WTC11 (cell line): ENCODE data around the gene FAU. TPM values are rescaled to one million over a fixed set of nuclear protein-coding genes. Genes with fewer than 3 reads are reported as not detected.

ENCODE experiments used
- CBFB ChIP-seq: sonication (generic); formaldehyde crosslinking; IDR thresholded peaks from 2 replicates; pipeline ENCODE4 v1.8.1; 2022; ENCODE audit warnings: mild to moderate bottlenecking, low read depth, missing genetic modification reagents
- ELF4 ChIP-seq: sonication (generic); formaldehyde crosslinking; IDR thresholded peaks from 2 replicates; pipeline ENCODE4 v1.8.1; 2022; ENCODE audit warnings: low read depth, mild to moderate bottlenecking, moderate library complexity, missing genetic modification reagents
- ETV6 ChIP-seq: sonication (generic); formaldehyde crosslinking; IDR thresholded peaks from 2 replicates; pipeline ENCODE4 v1.8.1; 2022; ENCODE audit warnings: mild to moderate bottlenecking, missing genetic modification reagents
- FOXJ3 ChIP-seq: sonication (generic); formaldehyde crosslinking; IDR thresholded peaks from 2 replicates; pipeline ENCODE4 v1.9.0; 2021; ENCODE audit warnings: missing genetic modification reagents, mild to moderate bottlenecking, borderline replicate concordance
- GABPB1 ChIP-seq: sonication (generic); formaldehyde crosslinking; IDR thresholded peaks from 2 replicates; pipeline ENCODE4 v1.8.1; 2023; ENCODE audit warnings: mild to moderate bottlenecking, missing genetic modification reagents
- GRHL2 ChIP-seq: fragments of 250-450 bp; sonication (Bioruptor Pico); IDR thresholded peaks from 2 replicates; pipeline ENCODE4 v1.8.0; 2022; ENCODE audit warnings: mild to moderate bottlenecking, moderate library complexity; ENCODE audit not compliant: insufficient replicate concordance, severe bottlenecking
- MXD4 ChIP-seq: fragments of 250-450 bp; sonication (Bioruptor Pico); IDR thresholded peaks from 2 replicates; pipeline ENCODE4 v1.8.0; 2021; ENCODE audit warnings: mild to moderate bottlenecking, moderate library complexity, borderline replicate concordance
- MYBL2 ChIP-seq: sonication (generic); formaldehyde crosslinking; IDR thresholded peaks from 2 replicates; pipeline ENCODE4 v1.8.1; 2023; ENCODE audit warnings: mild to moderate bottlenecking, moderate library complexity, missing genetic modification reagents
- NFATC4 ChIP-seq: fragments of 250-450 bp; sonication (Bioruptor Pico); IDR thresholded peaks from 2 replicates; pipeline ENCODE4 v1.9.0; 2021; ENCODE audit warnings: mild to moderate bottlenecking
- NR3C1 ChIP-seq: sonication (generic); formaldehyde crosslinking; conservative IDR thresholded peaks from 2 replicates; pipeline ENCODE4 v1.8.1; 2023; ENCODE audit warnings: low read depth, mild to moderate bottlenecking, missing genetic modification reagents
- SP1 ChIP-seq: sonication (generic); formaldehyde crosslinking; conservative IDR thresholded peaks from 2 replicates; pipeline ENCODE4 v1.8.1; 2022; ENCODE audit warnings: missing genetic modification reagents
- TEAD1 ChIP-seq: sonication (generic); formaldehyde crosslinking; IDR thresholded peaks from 2 replicates; pipeline ENCODE4 v1.8.0; 2022; ENCODE audit warnings: mild to moderate bottlenecking, missing genetic modification reagents
- ZBTB21 ChIP-seq: sonication (generic); formaldehyde crosslinking; IDR thresholded peaks from 2 replicates; pipeline ENCODE4 v1.8.1; 2023; ENCODE audit warnings: mild to moderate bottlenecking, missing genetic modification reagents, borderline replicate concordance
- ZNF121 ChIP-seq: sonication (generic); formaldehyde crosslinking; IDR thresholded peaks from 2 replicates; pipeline ENCODE4 v1.8.0; 2023; ENCODE audit warnings: missing genetic modification reagents
- total RNA-seq: library from RNA; stranded (reverse); gene quantifications from 3 replicates; pipeline ENCODE4 v1.2.3, GENCODE V29; 2021
- TF ChIP-seq, protein P1 (sequence below): sonication (generic); formaldehyde crosslinking; IDR thresholded peaks from 2 replicates; pipeline ENCODE4 v1.8.0; 2023; ENCODE audit warnings: missing genetic modification reagents, mild to moderate bottlenecking, borderline replicate concordance
- TF ChIP-seq, protein P2 (sequence below): fragments of 250-450 bp; sonication (Bioruptor Pico); IDR thresholded peaks from 2 replicates; pipeline ENCODE4 v1.9.0; 2021; ENCODE audit warnings: mild to moderate bottlenecking
- TF ChIP-seq, protein P3 (sequence below): sonication (generic); formaldehyde crosslinking; IDR thresholded peaks from 2 replicates; pipeline ENCODE4 v1.8.1; 2023; ENCODE audit warnings: mild to moderate bottlenecking, missing genetic modification reagents, moderate library complexity
- TF ChIP-seq, protein P4 (sequence below): sonication (generic); formaldehyde crosslinking; IDR thresholded peaks from 2 replicates; pipeline ENCODE4 v1.8.1; 2023; ENCODE audit warnings: mild to moderate bottlenecking, missing genetic modification reagents, borderline replicate concordance
- TF ChIP-seq, protein P5 (sequence below): sonication (generic); formaldehyde crosslinking; conservative IDR thresholded peaks from 2 replicates; pipeline ENCODE4 v1.8.1; 2023; ENCODE audit warnings: mild to moderate bottlenecking, low read depth, missing genetic modification reagents, moderate library complexity
- TF ChIP-seq, protein P6 (sequence below): sonication (generic); formaldehyde crosslinking; conservative IDR thresholded peaks from 2 replicates; pipeline ENCODE4 v1.8.1; 2022; ENCODE audit warnings: mild to moderate bottlenecking, missing genetic modification reagents

FAU gene
- total RNA-seq, 1 experiment from 2014 or later, result 991 TPM

DNA sequence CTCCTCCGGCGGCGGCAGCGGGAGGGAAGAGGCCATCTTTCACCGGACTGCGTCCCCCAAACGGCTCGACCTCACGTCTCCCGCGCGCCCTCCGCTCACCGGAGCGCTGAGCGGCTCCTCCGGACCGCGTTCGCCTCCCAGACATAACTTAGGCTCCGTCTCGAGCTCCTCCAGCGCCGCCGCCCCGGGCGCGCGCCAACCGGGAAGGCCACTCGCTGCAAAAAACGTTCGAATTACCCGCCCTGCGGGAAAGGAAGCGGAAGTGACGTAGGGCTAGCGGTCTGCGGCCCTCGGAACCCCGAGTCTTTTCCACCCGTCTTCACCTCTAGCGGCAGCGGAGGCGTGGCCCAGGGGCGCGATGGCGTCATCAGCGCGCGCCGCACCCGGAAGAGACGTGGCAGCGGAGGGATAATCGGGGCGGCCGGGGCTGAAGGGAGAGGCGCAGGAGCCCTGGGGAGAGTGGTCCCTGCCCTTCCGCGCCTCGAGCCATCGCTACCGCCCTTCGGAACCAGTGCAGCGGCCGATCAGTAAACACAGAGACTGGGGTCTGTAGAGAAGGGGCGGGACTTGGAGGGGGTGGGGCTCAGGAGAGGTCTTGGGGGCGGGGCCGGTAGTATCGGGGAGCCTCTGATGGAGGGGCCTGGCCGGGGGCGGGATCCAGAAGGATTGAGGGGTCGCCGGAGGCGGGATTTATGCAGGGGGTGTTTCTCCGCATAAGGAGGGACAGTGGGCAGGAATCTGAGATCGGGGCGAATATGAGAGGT, 37.9 kb downstream of the FAU start, which contains the start of the genes CDCA5 and ZFPL1 (continued):
- TF ChIP-seq SP1, result peak; percentile 100
- no peak for TF ChIP-seq MXD4 (CRISPR knock-in tag)
- no peak for TF ChIP-seq GRHL2 (CRISPR knock-in tag)
- TF ChIP-seq NR3C1, result no peak
- TF ChIP-seq GABPB1 (CRISPR knock-in tag), result peak; percentile 80
- no peak for TF ChIP-seq ZNF121
- TF ChIP-seq, protein P1, sequence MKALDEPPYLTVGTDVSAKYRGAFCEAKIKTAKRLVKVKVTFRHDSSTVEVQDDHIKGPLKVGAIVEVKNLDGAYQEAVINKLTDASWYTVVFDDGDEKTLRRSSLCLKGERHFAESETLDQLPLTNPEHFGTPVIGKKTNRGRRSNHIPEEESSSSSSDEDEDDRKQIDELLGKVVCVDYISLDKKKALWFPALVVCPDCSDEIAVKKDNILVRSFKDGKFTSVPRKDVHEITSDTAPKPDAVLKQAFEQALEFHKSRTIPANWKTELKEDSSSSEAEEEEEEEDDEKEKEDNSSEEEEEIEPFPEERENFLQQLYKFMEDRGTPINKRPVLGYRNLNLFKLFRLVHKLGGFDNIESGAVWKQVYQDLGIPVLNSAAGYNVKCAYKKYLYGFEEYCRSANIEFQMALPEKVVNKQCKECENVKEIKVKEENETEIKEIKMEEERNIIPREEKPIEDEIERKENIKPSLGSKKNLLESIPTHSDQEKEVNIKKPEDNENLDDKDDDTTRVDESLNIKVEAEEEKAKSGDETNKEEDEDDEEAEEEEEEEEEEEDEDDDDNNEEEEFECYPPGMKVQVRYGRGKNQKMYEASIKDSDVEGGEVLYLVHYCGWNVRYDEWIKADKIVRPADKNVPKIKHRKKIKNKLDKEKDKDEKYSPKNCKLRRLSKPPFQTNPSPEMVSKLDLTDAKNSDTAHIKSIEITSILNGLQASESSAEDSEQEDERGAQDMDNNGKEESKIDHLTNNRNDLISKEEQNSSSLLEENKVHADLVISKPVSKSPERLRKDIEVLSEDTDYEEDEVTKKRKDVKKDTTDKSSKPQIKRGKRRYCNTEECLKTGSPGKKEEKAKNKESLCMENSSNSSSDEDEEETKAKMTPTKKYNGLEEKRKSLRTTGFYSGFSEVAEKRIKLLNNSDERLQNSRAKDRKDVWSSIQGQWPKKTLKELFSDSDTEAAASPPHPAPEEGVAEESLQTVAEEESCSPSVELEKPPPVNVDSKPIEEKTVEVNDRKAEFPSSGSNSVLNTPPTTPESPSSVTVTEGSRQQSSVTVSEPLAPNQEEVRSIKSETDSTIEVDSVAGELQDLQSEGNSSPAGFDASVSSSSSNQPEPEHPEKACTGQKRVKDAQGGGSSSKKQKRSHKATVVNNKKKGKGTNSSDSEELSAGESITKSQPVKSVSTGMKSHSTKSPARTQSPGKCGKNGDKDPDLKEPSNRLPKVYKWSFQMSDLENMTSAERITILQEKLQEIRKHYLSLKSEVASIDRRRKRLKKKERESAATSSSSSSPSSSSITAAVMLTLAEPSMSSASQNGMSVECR, result peak; percentile 94
- no peak for TF ChIP-seq FOXJ3
- TF ChIP-seq MYBL2 (CRISPR knock-in tag), result peak; percentile 94
- TF ChIP-seq, protein P2, sequence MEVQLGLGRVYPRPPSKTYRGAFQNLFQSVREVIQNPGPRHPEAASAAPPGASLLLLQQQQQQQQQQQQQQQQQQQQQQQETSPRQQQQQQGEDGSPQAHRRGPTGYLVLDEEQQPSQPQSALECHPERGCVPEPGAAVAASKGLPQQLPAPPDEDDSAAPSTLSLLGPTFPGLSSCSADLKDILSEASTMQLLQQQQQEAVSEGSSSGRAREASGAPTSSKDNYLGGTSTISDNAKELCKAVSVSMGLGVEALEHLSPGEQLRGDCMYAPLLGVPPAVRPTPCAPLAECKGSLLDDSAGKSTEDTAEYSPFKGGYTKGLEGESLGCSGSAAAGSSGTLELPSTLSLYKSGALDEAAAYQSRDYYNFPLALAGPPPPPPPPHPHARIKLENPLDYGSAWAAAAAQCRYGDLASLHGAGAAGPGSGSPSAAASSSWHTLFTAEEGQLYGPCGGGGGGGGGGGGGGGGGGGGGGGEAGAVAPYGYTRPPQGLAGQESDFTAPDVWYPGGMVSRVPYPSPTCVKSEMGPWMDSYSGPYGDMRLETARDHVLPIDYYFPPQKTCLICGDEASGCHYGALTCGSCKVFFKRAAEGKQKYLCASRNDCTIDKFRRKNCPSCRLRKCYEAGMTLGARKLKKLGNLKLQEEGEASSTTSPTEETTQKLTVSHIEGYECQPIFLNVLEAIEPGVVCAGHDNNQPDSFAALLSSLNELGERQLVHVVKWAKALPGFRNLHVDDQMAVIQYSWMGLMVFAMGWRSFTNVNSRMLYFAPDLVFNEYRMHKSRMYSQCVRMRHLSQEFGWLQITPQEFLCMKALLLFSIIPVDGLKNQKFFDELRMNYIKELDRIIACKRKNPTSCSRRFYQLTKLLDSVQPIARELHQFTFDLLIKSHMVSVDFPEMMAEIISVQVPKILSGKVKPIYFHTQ, result no peak
- peak; percentile 80 for TF ChIP-seq ETV6 (CRISPR knock-in tag)
- no peak for TF ChIP-seq ZBTB21
- TF ChIP-seq CBFB (CRISPR knock-in tag), result no peak
- TF ChIP-seq, protein P3, sequence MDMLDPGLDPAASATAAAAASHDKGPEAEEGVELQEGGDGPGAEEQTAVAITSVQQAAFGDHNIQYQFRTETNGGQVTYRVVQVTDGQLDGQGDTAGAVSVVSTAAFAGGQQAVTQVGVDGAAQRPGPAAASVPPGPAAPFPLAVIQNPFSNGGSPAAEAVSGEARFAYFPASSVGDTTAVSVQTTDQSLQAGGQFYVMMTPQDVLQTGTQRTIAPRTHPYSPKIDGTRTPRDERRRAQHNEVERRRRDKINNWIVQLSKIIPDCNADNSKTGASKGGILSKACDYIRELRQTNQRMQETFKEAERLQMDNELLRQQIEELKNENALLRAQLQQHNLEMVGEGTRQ (CRISPR knock-in tag), result 0 out of 2 replicates have a peak, but pooled peaks have one; percentile 27
- TF ChIP-seq, protein P4, sequence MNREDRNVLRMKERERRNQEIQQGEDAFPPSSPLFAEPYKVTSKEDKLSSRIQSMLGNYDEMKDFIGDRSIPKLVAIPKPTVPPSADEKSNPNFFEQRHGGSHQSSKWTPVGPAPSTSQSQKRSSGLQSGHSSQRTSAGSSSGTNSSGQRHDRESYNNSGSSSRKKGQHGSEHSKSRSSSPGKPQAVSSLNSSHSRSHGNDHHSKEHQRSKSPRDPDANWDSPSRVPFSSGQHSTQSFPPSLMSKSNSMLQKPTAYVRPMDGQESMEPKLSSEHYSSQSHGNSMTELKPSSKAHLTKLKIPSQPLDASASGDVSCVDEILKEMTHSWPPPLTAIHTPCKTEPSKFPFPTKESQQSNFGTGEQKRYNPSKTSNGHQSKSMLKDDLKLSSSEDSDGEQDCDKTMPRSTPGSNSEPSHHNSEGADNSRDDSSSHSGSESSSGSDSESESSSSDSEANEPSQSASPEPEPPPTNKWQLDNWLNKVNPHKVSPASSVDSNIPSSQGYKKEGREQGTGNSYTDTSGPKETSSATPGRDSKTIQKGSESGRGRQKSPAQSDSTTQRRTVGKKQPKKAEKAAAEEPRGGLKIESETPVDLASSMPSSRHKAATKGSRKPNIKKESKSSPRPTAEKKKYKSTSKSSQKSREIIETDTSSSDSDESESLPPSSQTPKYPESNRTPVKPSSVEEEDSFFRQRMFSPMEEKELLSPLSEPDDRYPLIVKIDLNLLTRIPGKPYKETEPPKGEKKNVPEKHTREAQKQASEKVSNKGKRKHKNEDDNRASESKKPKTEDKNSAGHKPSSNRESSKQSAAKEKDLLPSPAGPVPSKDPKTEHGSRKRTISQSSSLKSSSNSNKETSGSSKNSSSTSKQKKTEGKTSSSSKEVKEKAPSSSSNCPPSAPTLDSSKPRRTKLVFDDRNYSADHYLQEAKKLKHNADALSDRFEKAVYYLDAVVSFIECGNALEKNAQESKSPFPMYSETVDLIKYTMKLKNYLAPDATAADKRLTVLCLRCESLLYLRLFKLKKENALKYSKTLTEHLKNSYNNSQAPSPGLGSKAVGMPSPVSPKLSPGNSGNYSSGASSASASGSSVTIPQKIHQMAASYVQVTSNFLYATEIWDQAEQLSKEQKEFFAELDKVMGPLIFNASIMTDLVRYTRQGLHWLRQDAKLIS, result no peak
- TF ChIP-seq TEAD1 (CRISPR knock-in tag), result peak; percentile 89
- TF ChIP-seq NFATC4 (CRISPR knock-in tag), result no peak
- TF ChIP-seq, protein P5, sequence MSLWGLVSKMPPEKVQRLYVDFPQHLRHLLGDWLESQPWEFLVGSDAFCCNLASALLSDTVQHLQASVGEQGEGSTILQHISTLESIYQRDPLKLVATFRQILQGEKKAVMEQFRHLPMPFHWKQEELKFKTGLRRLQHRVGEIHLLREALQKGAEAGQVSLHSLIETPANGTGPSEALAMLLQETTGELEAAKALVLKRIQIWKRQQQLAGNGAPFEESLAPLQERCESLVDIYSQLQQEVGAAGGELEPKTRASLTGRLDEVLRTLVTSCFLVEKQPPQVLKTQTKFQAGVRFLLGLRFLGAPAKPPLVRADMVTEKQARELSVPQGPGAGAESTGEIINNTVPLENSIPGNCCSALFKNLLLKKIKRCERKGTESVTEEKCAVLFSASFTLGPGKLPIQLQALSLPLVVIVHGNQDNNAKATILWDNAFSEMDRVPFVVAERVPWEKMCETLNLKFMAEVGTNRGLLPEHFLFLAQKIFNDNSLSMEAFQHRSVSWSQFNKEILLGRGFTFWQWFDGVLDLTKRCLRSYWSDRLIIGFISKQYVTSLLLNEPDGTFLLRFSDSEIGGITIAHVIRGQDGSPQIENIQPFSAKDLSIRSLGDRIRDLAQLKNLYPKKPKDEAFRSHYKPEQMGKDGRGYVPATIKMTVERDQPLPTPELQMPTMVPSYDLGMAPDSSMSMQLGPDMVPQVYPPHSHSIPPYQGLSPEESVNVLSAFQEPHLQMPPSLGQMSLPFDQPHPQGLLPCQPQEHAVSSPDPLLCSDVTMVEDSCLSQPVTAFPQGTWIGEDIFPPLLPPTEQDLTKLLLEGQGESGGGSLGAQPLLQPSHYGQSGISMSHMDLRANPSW, result no peak
- TF ChIP-seq, protein P6, sequence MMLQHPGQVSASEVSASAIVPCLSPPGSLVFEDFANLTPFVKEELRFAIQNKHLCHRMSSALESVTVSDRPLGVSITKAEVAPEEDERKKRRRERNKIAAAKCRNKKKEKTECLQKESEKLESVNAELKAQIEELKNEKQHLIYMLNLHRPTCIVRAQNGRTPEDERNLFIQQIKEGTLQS (CRISPR knock-in tag), result no peak
- no peak for TF ChIP-seq ELF4
